Thoracic aorta (tissue), 2 donors: ENCODE results near the gene GFRAL. TPM values are rescaled to one million over a fixed set of nuclear protein-coding genes. Genes with fewer than 3 reads are reported as not detected.

Experiments
- ATAC-seq: fragments of 150-250 bp; one replicate; pipeline ENCODE4 v1.8.0; 2017; ENCODE audit warnings: low read depth; ENCODE audit not compliant: insufficient number of reproducible peaks, low FRiP score
- DNase-seq: peaks from one replicate; pipeline ENCODE4 v3.0.0-alpha.2; 2020; ENCODE audit warnings: low spot score
- H3K27ac ChIP-seq, 2 donors: fragments of 200-600 bp; sonication (generic); 1 replicate in 1 of 2; 2 replicates in 1 of 2; pipeline ENCODE4 v1.5.1; 2016; ENCODE audit warnings: mild to moderate bottlenecking in 2 of 2, moderate library complexity in 2 of 2
- H3K27me3 ChIP-seq: fragments of 200-600 bp; sonication (generic); replicated peaks from 2 replicates; pipeline ENCODE4 v1.6.0; 2016; ENCODE audit warnings: mild to moderate bottlenecking; ENCODE audit not compliant: insufficient read depth
- H3K36me3 ChIP-seq: fragments of 200-600 bp; sonication (generic); one replicate; pipeline ENCODE4 v1.5.1; 2016
- H3K4me1 ChIP-seq, 2 donors: fragments of 200-600 bp; sonication (generic); 1 replicate in 1 of 2; 2 replicates in 1 of 2; pipeline versions ENCODE4 v1.5.1 to v1.6.0; 2016; ENCODE audit warnings: low read depth in 2 of 2, mild to moderate bottlenecking in 1 of 2; ENCODE audit not compliant: control insufficient read depth in 1 of 2
- H3K4me3 ChIP-seq: fragments of 200-600 bp; sonication (generic); 2 replicates; pipeline ENCODE4 v1.5.1; 2016; ENCODE audit warnings: mild to moderate bottlenecking
- H3K9me3 ChIP-seq: fragments of 200-600 bp; sonication (generic); 2 replicates; pipeline ENCODE4 v1.5.1; 2016
- total RNA-seq, 2 donors: library from RNA; depleted of rRNA; stranded (reverse); fragments of >200 nt; gene quantifications; one replicate each; pipeline versions ENCODE4 v1.1.0 to v1.2.3, GENCODE V29; 2016
- TF ChIP-seq, protein P1 (sequence below): fragments of 200-600 bp; sonication (generic); IDR thresholded peaks from one replicate; pipeline ENCODE4 v1.5.1; 2019; ENCODE audit warnings: antibody characterized with exemption

Gene GFRAL
- total RNA-seq, 2 donors from 2014 or later: not detected

DNA sequence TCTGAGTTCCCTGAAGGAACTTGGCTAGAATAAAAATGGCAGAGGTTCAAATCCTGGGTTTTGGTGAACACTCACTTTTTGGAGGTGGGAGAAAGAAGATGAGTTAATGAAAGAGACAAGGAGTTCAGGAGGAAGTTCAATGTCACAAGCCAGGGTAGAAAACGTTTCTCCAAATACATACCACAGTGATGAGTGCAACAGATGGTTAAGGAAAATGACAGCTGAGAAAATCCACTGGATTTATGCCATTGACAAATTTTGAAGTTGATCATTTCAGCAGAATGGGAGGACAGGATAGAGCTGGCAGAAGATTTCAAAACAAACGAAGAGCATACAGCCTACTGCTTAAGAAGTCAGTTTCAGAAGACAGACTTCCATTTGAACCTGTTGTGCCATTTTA, 122.7 kb downstream of the GFRAL start:
- Histone ChIP-seq H3K27ac (no peak overlapping the region), H3K36me3 (no peaks in the 10 kb centered on the region), H3K27me3 (no peaks in the 10 kb centered on the region), H3K4me3 (no peak overlapping the region), H3K4me1 (no peaks in the 10 kb centered on the region), H3K9me3 (no peaks in the 10 kb centered on the region)
- TF ChIP-seq, protein P1, sequence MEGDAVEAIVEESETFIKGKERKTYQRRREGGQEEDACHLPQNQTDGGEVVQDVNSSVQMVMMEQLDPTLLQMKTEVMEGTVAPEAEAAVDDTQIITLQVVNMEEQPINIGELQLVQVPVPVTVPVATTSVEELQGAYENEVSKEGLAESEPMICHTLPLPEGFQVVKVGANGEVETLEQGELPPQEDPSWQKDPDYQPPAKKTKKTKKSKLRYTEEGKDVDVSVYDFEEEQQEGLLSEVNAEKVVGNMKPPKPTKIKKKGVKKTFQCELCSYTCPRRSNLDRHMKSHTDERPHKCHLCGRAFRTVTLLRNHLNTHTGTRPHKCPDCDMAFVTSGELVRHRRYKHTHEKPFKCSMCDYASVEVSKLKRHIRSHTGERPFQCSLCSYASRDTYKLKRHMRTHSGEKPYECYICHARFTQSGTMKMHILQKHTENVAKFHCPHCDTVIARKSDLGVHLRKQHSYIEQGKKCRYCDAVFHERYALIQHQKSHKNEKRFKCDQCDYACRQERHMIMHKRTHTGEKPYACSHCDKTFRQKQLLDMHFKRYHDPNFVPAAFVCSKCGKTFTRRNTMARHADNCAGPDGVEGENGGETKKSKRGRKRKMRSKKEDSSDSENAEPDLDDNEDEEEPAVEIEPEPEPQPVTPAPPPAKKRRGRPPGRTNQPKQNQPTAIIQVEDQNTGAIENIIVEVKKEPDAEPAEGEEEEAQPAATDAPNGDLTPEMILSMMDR: no peak
- no peak for ATAC-seq
- no peak for DNase-seq

Other genes starting within 250 kb of the GFRAL start
- not detected for gene HCRTR2, start 153.0 kb upstream of the GFRAL start, total RNA-seq